Measurements from ENCODE around the gene TBC1D12. TPM values are rescaled to one million over a fixed set of nuclear protein-coding genes. Genes with fewer than 3 reads are reported as not detected.

Gene TBC1D12
- total RNA-seq, 2 donors from 2014 or later, result 13.8 to 22.3 TPM

GRCh38 chr10:94403380-94404213 is 1.3 kb downstream of the TBC1D12 start:
- peak overlapping the region; percentile 95 to 97 for H3K27ac ChIP-seq
- peak; percentile 70 for DNase-seq (ENCODE audit: low spot score)
- H3K4me1 ChIP-seq (replicated peaks), result no peaks in the 10 kb centered on the region
- peak overlapping the region; percentile 77 to 81 for H3K4me3 ChIP-seq
- 1% methylated on average over 45 of the region's 51 CpGs for WGBS
- TF ChIP-seq POLR2AphosphoS5 (IDR thresholded peaks at IDR 0.05) (peak; percentile 32), CTCF (IDR thresholded peaks at IDR 0.05) (no peak), POLR2A (IDR thresholded peaks at IDR 0.05) (peak; percentile 63)
- intact Hi-C loops (cut with DNase I), result loop anchor here (2.0 kb wide), 1 partner anchor 43 kb away; no protein-coding TSS in a partner anchor
- H3K9me3 ChIP-seq, result no peaks in the 10 kb centered on the region
- H3K27me3 ChIP-seq (replicated peaks; ENCODE audit: insufficient read depth), result no peaks in the 10 kb centered on the region
- H3K36me3 ChIP-seq, result no peaks in the 10 kb centered on the region

GRCh38 chr10:94405406-94405805 is 3.1 kb downstream of the TBC1D12 start:
- intact Hi-C loops (cut with DNase I), result no loop called here
- H3K36me3 ChIP-seq, result no peaks in the 10 kb centered on the region
- no peak for DNase-seq (ENCODE audit: low spot score)
- no peak overlapping the region for H3K27ac ChIP-seq
- H3K27me3 ChIP-seq (replicated peaks; ENCODE audit: insufficient read depth), result no peaks in the 10 kb centered on the region
- no peak overlapping the region for H3K4me3 ChIP-seq
- H3K4me1 ChIP-seq (replicated peaks), result no peaks in the 10 kb centered on the region
- H3K9me3 ChIP-seq, result no peaks in the 10 kb centered on the region
- no peak for TF ChIP-seq POLR2A (IDR thresholded peaks at IDR 0.05)
- no peak for TF ChIP-seq CTCF (IDR thresholded peaks at IDR 0.05)
- TF ChIP-seq POLR2AphosphoS5 (IDR thresholded peaks at IDR 0.05), result no peak

GRCh38 chr10:94407668-94408067 is 5.3 kb downstream of the TBC1D12 start:
- intact Hi-C loops (cut with DNase I), result no loop called here
- WGBS, result 83% methylated on average over 3 of the region's 3 CpGs
- H3K4me1 ChIP-seq (replicated peaks), result no peaks in the 10 kb centered on the region
- no peak overlapping the region for H3K27ac ChIP-seq
- H3K9me3 ChIP-seq, result no peaks in the 10 kb centered on the region
- TF ChIP-seq CTCF (IDR thresholded peaks at IDR 0.05), result no peak
- no peak for TF ChIP-seq POLR2A (IDR thresholded peaks at IDR 0.05)
- TF ChIP-seq POLR2AphosphoS5 (IDR thresholded peaks at IDR 0.05), result no peak
- H3K27me3 ChIP-seq (replicated peaks; ENCODE audit: insufficient read depth), result no peaks in the 10 kb centered on the region
- no peak for DNase-seq (ENCODE audit: low spot score)
- no peak overlapping the region for H3K4me3 ChIP-seq
- H3K36me3 ChIP-seq, result no peaks in the 10 kb centered on the region

GRCh38 chr10:94409021-94409657 is 6.8 kb downstream of the TBC1D12 start:
- no peak for DNase-seq (ENCODE audit: low spot score)
- H3K27ac ChIP-seq, result no peak overlapping the region
- no peak for TF ChIP-seq CTCF (IDR thresholded peaks at IDR 0.05)
- TF ChIP-seq POLR2AphosphoS5 (IDR thresholded peaks at IDR 0.05), result no peak
- TF ChIP-seq POLR2A (IDR thresholded peaks at IDR 0.05), result no peak
- no peaks in the 10 kb centered on the region for H3K4me1 ChIP-seq (replicated peaks)
- WGBS, result 71% methylated on average over 7 of the region's 7 CpGs
- H3K27me3 ChIP-seq (replicated peaks; ENCODE audit: insufficient read depth), result no peaks in the 10 kb centered on the region
- H3K4me3 ChIP-seq, result no peak overlapping the region
- H3K36me3 ChIP-seq, result no peaks in the 10 kb centered on the region
- no peaks in the 10 kb centered on the region for H3K9me3 ChIP-seq
- intact Hi-C loops (cut with DNase I), result no loop called here

Data from prostate gland (tissue), 2 donors.